Loucy (cell line): ENCODE results near the gene ASB11.

Experiments used
- EZH2phosphoT487 ChIP-seq: fragments of 200-600 bp; IDR thresholded peaks from 2 replicates; pipeline ENCODE4 v1.6.1; 2018; ENCODE audit warnings: antibody characterized with exemption, mild to moderate bottlenecking, moderate library complexity, borderline replicate concordance
- TF ChIP-seq, protein P1 (sequence below): fragments of 200-600 bp; sonication (generic); conservative IDR thresholded peaks from 2 replicates; pipeline ENCODE4 v1.5.1; 2014; ENCODE audit warnings: mild to moderate bottlenecking, antibody characterized with exemption, low read length

GRCh38 chrX:15254852-15255251, 60.6 kb downstream of the ASB11 start:
- TF ChIP-seq EZH2phosphoT487 = no peak
- TF ChIP-seq, protein P1, sequence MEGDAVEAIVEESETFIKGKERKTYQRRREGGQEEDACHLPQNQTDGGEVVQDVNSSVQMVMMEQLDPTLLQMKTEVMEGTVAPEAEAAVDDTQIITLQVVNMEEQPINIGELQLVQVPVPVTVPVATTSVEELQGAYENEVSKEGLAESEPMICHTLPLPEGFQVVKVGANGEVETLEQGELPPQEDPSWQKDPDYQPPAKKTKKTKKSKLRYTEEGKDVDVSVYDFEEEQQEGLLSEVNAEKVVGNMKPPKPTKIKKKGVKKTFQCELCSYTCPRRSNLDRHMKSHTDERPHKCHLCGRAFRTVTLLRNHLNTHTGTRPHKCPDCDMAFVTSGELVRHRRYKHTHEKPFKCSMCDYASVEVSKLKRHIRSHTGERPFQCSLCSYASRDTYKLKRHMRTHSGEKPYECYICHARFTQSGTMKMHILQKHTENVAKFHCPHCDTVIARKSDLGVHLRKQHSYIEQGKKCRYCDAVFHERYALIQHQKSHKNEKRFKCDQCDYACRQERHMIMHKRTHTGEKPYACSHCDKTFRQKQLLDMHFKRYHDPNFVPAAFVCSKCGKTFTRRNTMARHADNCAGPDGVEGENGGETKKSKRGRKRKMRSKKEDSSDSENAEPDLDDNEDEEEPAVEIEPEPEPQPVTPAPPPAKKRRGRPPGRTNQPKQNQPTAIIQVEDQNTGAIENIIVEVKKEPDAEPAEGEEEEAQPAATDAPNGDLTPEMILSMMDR = no peak
